ENCODE measurements around the gene SGCD.
"Not testable (repeated sequence)": the region's sequence is repeated elsewhere in the genome, so short reads cannot be mapped to it uniquely, and the experiment has no call there.

Gene SGCD

DNA sequence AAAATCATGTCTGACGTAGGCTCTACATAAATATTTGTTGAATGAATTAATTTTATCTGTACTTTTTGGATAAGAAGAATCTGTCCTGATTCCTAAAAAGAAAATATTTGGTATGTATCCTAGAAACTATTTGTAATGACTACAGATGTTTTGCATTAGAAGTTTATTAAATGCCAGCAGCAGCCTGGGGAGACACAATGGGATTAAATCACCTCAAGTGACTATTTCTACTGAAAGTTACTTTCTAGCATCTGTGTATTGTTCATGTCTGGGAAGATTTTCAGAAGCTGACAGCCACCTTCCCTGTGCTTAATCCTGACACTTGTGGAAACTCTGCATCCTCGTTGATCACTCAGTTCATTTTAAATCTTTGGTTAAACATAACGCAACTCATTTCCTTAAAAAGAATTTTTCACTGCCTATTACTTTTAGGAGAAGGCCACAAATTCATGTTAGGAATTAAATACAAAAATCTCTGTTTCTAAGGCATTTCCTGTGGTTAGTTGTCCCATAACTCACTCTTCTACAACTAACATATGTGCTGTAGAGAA is 313.8 kb downstream of the SGCD start:
- no peak for DNase-seq (ENCODE audit: low read depth)

DNA sequence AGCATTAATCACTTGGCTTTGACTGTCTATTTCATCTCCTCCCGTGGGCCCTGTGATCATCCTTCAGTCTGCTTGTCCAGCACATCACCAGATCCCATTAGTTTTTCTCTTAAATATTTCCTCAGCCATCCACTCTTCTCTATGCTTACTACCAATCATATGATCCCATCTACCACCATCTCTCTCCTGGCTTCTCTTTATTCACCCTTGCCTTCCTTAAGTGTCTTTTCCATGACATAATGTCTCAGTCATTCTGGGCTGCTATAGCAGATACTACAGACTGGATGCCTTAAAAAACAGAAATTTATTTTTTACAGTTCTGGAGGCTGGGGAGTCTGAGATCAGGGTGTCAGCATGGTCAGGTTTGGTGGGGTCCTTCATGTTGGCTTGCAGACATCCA is 314.7 kb downstream of the SGCD start:
- DNase-seq (ENCODE audit: low read depth): no peak

DNA sequence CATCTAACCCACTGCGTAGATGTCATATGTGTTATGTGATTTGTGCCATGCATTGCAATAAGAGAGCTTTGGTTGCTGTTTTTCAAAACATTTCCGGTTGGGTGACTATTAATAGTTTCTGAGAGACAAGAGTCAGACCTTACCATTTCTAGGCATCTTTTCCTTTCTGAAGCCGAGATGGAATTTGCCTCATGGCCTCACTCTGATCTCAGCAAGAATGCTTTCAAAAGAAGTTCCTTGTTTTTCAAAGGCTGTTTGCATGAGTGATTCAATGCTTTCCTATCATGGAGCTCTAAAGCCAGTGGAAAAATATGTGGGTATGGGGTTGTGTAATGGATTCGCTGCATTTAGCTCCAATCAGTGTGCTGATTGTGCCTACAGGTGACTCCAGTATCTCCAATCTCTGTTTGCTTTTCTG is 320.1 kb downstream of the SGCD start:
- DNase-seq (ENCODE audit: low read depth): no peak

DNA sequence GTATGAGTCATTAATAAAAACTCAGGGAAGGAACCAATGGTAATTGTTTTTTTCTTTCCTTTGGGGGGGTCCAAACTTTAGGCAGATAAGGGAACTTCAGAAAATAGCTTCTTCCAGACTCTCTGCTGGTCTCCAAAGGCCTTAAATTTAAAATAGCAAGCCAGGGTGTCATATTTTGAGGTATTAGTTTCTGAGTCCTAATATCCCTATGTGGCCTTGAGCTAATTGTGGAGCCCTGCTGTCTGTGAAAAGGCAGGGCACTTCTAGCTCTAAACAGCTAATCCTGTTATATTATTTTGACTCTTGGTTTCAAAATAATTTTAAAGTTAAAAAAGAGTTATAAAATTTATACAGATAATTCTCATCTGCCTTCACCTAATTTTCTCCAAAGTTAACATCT is 327.5 kb downstream of the SGCD start:
- no peak for DNase-seq (ENCODE audit: low read depth)

DNA sequence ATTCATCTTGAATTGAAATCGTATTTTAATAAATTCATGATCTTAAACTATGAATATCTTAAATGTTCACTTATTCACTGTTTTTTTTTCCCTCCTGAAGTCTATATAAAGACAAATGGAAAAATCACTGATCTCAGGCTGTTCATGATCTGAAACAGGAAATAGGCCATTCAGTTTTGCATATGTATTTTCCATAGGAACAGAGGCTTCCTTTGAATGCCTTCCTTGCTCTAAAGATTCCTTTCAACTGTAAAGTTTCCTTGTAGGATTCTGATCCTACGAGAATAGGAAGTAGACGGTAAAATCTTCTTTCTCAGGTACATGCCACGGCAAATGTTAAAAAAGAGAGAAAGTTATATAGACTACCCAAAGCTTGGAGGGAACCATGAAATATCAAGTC is 328.8 kb downstream of the SGCD start:
- DNase-seq (ENCODE audit: low read depth): no peak

DNA sequence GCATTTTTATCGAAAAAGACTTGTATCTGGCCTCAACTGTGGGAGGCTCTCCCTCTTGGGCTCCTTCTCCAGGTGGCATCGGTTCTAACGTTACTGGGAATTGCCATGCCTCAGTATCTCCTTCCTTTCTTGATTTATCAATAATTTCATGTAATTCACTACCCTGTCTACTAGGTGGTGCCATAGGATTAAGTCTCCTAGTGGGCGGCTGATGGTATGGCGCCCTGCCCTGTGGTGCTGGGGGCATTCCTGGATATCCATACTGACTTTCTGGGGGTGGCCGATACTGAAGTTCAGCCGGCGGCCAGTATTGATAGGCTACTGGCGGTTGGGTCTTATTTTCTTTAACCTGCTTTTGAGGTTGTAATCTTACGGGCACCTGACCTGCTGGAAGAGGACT is 337.9 kb downstream of the SGCD start:
- DNase-seq (ENCODE audit: low read depth): not testable (repeated sequence)

DNA sequence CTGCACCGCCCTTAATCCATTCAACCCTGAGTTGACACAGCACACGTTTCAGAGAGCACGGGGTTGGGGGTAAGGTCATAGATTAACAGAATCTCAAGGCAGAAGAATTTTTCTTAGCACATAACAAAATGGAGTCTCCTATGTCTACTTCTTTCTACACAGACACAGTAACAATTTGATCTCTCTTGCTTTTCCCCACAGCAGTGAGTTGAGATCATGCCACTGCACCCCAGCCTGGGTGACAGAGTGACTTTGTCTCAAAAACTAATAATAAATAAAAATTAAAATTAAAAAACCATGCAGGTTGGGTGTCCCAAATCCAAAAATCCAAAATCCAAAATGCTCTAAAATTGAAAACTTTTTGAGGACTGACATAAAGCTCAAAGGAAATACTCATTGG is 339.7 kb downstream of the SGCD start:
- not testable (repeated sequence) for DNase-seq (ENCODE audit: low read depth)

DNA sequence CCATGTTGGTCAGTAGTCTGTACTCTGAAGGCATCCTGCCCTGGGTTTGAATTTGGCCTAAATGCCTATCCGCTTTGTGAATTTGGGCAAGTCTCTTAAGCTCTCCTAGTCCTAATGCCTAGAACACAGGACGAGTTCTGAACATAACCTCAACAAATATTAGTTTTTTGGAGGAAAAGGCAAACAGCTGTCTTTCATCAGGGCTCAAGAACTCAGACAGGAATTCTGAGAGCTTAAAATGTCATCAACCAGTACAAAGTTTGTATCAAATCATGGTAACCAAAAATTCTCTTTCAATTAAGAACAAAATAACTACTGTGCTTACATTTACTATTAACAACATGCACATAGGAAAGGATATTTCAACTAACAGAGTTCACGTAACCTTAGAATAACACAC is 340.7 kb downstream of the SGCD start:
- no peak for DNase-seq (ENCODE audit: low read depth)

DNA sequence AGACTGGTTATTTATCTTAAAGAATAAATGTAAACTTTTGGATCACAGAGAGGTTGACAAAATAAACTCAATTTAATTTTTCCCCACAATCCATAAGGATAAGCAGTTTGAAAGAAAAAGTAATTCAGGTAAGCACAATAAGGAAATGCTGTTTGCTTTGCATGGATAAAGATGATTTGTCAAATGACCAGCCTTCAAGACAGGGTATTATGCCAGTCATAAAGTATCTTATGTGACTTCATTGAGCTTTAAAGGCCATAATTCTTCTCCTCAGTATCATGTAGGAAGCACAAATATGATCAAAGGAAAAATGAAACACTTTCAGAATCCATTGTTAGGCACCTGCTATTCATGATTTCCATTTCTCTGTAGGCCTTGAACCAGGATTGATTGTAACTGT is 342.5 kb downstream of the SGCD start:
- no peak for DNase-seq (ENCODE audit: low read depth)

DNA sequence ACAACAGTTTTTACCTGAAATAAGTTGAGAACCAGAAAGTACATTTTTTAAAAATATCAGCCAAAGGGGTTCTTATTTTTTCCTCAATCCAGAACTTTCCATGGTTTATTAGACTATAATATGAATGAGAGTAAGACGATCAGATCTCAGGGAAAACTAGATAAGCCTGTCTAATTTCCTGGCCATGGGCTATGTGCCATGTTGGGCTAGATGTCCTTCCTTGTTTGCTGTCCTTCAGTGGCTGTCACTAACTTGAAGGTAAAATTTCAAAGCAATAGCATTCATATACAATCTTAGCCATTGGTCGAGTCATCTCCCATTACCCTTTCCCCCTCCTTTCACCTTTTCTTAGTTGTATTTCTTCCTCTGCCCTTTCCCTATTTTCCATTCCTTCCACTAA is 343.7 kb downstream of the SGCD start:
- DNase-seq (ENCODE audit: low read depth): no peak

DNA sequence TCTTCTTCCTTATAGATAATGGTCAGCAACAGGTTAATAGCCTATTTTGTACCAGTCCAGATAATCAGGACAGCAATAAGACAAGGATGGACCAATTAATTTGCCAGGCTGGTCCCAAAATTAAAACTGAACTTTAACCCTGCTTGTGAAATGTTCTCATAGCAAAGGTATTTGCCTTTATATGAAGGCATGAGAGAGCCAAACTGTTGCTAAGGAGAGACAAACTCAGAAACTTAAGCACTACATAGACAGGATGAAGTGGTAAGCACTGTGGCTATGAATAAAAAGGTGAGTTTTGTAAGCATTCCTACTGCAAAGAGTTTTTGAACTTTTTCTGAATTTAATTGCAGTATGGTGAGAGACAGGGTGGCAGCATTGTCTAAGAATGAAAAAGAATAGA is 348.4 kb downstream of the SGCD start:
- no peak for DNase-seq (ENCODE audit: low read depth)

DNA sequence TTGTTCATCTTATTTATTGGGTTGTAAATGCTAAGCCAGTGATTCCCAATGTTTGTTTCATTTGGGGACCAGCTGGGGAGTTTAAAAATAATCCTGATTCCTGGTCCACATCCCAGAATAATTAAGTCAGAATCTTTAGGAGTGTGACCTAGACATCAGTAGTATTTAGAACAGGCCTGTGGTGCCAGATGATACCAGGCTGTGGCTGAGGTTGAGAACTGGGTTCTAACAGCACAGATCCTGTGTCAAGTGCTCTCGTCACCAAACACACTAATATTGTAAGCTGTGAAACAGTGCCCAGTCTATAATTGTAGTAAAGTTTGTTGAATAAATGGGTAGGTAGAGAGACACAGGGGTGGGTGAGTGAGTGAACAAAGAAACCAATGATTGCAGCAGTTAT is 351.0 kb downstream of the SGCD start:
- DNase-seq (ENCODE audit: low read depth): no peak

DNA sequence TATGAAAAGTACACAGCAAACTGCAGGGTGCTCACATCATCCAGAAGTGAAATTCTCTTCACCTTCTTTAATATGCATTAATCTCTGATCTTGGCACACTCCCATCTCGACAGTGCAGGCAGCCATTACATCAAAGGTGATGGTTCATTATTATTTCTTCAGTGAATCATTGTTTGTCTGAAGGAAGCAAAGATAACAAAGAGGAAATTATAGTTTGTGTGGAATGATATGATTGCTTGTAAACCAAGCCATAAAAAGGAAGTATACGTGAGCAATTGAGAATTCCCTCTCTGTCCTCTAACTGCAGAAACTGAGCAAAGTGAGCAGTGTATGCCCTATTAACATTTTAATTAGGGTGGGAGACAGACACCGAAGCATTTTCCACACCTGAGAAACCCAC is 351.5 kb downstream of the SGCD start:
- no peak for DNase-seq (ENCODE audit: low read depth)

DNA sequence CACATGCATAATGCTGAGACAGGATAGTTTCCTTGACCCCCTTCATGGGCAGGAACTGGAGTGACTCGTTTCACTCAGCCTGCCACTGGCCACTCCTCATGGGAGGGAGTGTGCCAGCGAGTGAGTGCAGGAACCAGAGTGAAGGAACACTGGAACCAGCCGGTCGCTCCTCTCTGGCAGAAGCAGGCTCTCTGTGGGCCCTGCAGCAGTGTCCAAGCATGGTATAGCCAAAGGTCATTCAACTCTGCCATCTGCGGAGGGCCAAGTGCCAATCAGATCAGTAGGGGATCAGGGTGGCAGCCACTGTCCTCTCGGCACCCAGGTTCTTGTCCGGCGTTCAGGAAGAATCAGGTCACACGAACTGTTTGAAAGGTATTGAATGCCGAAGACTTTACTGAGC is 353.9 kb downstream of the SGCD start:
- DNase-seq (ENCODE audit: low read depth): no peak

DNA sequence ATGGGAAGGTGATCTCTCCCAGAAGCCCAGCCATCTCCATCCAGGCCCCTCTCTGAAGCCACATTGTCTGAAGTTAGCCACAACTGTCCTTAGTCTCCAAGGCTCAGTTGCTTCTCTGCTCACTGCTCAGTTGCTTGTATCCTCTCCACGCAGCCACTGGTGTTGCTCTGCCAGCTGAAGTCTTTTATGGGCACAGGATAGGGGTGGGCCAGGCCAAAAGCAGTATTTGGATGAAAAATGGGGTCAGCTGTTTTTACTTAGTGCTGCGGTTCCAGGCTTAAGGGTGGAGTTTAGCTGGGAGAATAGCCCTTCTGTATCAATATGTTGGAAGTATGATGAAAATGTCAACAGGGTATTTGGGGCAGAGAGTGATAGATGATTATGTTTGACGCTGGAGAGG is 354.3 kb downstream of the SGCD start:
- no peak for DNase-seq (ENCODE audit: low read depth)

DNA sequence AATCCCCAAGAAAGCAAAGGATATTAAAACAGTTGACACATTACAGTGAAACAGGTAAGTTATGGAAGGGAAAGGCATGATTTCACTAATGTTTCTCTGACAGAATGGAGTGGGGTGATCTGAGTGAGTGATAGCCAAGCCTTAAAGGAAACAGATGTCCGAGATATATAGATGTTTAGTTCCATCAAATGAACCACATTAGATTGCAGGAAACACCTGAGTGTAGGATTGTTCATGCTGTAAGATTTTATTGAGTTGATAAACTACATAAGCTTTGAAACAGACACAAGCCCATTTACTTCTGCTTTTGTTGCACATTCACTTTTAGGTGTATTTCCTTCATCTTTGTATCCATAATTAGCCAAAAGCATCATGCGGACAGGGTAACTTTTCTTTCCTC is 356.0 kb downstream of the SGCD start:
- DNase-seq (ENCODE audit: low read depth): no peak

DNA sequence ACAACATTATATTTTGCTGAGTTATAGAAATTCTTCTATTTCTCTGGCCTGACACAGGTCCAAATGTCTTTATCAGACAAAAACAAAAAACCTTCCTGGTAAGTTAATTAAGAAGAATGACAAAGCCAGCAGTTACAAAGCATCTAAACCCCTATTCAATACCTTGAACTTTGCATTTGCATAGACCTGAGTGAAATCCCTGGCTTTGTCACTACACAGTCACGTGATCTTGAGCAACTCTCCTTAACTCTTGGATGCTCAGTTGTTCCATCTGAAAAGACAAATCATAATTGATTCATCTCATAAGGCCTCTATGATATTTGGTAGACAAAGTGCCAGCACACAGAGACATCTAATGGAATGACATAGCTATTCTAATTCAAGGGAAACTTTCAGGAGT is 356.5 kb downstream of the SGCD start:
- no peak for DNase-seq (ENCODE audit: low read depth)

DNA sequence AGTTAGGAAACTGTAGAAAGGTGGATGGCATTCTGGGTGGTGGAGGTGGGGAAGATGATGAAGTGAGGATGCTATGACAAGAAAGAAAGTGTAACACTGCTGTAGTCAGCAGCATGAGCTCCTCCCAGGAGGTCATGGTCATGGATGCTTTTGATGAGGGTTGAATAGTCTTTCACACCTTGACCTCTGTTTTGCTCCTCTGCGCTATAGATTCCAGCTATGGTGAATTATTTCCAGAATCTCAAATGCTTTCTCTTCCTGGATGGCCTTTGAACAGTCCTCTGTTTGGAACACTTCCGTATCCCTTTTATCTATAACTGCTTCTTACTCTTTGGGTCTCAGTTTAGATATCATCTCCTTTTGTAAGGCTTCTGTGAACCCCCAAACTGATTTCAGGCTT is 357.3 kb downstream of the SGCD start:
- no peak for DNase-seq (ENCODE audit: low read depth)

DNA sequence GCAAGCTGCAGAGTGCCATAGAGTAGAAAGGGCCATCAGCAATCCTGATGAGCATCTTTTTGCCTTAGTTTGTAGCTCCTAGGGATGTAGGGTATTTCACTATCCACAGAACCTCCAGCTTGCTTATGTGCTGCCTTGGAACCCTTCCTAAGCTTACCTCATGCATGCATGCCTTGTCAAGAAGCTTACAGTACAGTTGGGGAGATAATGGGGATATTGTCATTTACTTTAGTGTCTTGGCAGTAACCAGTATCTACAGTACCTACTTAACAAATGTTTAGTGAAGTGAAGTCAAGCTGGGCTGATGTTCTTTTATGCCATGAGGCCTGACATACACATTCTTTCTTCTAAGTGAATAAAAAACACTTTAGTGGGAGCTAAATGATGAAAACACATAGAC is 358.5 kb downstream of the SGCD start:
- no peak for DNase-seq (ENCODE audit: low read depth)

DNA sequence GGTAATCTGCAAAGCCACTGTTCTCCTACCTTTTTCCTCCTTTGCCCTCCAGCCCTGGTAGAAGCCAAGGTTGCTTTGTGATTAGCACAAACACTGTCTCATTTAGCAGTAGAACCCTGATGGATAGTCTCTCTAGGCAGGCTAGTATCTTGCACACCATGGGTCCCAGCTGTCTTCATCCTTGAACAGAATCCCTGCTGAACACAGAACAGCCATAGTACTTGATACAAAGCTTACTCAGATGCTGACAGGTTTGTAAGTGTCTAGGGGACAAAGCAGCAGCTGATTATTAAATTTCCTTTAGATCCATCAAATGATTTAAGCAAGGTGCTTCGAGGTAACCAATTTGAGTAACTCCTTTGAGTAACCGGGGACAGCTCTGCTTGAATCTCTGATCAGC is 359.4 kb downstream of the SGCD start:
- no peak for DNase-seq (ENCODE audit: low read depth)

DNA sequence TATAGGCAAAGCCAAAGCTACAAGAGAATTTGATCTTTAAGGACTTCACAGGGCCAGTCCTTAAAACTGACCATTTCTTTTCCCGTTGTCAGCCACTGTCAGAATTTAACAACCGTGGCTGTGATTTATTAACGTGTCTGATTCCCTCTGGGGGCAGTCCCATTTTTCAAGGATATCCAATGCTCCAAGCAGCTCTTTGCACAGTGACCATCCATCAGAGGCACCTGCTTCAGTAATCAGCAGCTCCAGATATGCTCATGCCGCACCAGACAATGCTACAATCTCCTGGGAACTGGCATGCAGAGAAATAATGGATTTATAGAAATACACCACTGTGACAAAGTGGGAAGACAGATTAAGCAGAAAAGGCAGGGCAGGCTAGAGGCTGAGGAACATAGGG is 359.8 kb downstream of the SGCD start:
- no peak for DNase-seq (ENCODE audit: low read depth)

DNA sequence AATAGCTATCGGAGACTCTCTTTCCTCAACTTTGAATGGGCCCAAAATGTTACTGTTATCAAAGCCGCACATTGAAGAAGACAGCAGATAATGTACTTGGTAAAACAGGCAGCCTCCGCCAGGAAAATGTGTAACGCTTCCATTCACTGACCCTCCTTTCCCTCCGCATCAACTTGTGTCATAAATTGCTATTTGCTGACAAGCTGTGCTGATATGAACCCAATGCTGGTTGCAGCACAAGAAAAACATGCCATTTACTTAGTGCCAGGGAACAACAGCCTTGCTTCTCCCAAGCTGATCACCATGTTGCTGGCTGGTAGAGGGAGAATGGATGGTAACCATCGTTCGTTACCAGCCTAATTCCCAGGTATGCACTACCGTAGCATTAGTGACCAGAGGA is 360.6 kb downstream of the SGCD start:
- no peak for DNase-seq (ENCODE audit: low read depth)

DNA sequence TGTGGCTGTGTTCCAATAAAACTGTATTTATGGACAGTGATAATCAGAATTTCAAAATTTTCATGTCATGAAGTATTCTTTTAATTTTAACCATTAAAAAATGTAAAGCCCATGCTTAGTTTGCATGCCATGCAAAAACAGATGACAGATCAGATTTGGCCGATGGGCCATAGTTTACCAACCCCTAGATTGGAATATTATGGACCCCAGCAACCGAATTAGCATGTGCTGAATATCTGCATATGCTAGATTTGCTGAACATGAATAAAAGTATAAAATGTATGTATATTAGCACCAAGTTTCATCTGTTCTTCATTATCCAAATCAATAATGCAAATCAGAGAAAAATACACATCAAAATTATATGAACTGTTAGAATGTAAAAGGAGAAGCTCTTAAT is 364.6 kb downstream of the SGCD start:
- no peak for DNase-seq (ENCODE audit: low read depth)

DNA sequence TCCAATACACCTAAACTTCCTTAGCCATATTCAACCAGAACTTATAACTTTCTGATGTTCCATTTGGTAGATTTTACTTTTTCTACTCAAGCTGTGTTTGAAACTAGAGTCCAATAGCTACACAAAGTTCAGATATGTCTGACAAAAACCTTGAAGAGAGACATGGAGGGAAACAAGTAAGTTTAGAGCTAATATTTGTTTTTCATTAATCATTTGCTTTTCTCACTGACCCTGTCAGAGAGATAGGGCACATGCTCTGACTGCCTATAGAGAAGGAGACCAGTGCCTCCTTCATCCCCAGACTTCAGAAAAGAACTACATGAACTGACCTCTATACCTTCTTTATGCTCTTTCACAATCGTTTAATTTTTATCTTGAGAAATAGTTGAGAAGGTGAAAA is 366.1 kb downstream of the SGCD start:
- no peak for DNase-seq (ENCODE audit: low read depth)

DNA sequence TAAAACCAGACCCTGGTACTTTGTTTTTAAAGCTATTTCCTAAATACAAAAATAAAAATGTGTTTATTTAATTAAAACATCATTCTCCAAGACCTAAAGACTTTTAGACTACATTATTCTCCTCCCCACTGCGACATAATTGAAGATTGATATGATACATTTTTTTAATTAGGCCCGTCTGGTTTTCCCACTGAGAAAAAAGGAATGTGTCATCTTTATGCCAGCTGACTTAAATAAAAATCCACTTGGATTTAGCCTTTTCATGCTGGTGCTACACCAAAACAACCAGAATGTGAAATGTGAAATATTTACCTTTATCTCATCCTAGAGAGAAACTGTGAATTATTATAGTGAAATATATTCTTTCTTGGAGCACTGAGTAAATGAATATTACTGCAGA is 367.6 kb downstream of the SGCD start:
- no peak for DNase-seq (ENCODE audit: low read depth)
